Measurements from ENCODE around the gene AP3M1.

DNA sequence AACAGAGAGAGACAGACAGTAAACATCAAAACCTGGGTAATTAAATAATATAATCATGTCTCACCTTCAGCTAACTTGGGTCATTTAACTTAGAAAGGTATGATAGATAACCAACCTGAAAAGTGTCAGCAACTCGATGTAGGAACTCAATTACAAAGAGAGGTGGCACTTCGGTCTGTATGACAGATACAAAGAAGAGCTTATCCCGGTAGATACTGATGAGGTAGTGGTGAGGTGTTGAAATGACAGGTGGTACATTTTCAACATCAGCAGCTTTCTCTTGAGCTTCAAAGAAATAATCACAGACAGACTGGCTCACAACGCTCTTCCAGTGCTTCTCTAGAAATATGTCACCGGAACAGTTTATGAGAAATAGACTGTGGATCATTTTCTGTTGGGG lies 12.6 kb downstream of the AP3M1 start:
- TF ChIP-seq NFIC (IDR thresholded peaks at IDR 0.05) (no peak), RAD21 (IDR thresholded peaks at IDR 0.05; ENCODE audit: low read depth) (no peak), CEBPB (IDR thresholded peaks at IDR 0.05) (no peak), EP300 (IDR thresholded peaks at IDR 0.05; ENCODE audit: borderline replicate concordance) (no peak), TAF1 (IDR thresholded peaks at IDR 0.05; ENCODE audit: low read depth) (no peak), CREB1 (IDR thresholded peaks at IDR 0.05; ENCODE audit: low read depth) (no peak), YY1 (IDR thresholded peaks at IDR 0.05; ENCODE audit: low read depth) (no peak), EGR1 (IDR thresholded peaks at IDR 0.05) (no peak), FOXM1 (IDR thresholded peaks at IDR 0.05; ENCODE audit: borderline replicate concordance, low read depth) (no peak)
- TF ChIP-seq, protein P1, sequence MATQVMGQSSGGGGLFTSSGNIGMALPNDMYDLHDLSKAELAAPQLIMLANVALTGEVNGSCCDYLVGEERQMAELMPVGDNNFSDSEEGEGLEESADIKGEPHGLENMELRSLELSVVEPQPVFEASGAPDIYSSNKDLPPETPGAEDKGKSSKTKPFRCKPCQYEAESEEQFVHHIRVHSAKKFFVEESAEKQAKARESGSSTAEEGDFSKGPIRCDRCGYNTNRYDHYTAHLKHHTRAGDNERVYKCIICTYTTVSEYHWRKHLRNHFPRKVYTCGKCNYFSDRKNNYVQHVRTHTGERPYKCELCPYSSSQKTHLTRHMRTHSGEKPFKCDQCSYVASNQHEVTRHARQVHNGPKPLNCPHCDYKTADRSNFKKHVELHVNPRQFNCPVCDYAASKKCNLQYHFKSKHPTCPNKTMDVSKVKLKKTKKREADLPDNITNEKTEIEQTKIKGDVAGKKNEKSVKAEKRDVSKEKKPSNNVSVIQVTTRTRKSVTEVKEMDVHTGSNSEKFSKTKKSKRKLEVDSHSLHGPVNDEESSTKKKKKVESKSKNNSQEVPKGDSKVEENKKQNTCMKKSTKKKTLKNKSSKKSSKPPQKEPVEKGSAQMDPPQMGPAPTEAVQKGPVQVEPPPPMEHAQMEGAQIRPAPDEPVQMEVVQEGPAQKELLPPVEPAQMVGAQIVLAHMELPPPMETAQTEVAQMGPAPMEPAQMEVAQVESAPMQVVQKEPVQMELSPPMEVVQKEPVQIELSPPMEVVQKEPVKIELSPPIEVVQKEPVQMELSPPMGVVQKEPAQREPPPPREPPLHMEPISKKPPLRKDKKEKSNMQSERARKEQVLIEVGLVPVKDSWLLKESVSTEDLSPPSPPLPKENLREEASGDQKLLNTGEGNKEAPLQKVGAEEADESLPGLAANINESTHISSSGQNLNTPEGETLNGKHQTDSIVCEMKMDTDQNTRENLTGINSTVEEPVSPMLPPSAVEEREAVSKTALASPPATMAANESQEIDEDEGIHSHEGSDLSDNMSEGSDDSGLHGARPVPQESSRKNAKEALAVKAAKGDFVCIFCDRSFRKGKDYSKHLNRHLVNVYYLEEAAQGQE (IDR thresholded peaks at IDR 0.05; ENCODE audit: low read depth) = no peak
- TF ChIP-seq, protein P2, sequence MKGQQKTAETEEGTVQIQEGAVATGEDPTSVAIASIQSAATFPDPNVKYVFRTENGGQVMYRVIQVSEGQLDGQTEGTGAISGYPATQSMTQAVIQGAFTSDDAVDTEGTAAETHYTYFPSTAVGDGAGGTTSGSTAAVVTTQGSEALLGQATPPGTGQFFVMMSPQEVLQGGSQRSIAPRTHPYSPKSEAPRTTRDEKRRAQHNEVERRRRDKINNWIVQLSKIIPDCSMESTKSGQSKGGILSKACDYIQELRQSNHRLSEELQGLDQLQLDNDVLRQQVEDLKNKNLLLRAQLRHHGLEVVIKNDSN (IDR thresholded peaks at IDR 0.05) = no peak
